Neuron (in vitro differentiated cells): ENCODE measurements around the gene IRF9.

Experiments used
- H2AFZ ChIP-seq: one replicate; pipeline ENCODE4 v1.6.1; 2013; ENCODE audit warnings: low read depth, mild to moderate bottlenecking, inconsistent platforms, low read length, moderate library complexity
- H3K27me3 ChIP-seq: one replicate; pipeline ENCODE4 v1.6.1; 2013; ENCODE audit warnings: low read length; ENCODE audit not compliant: insufficient read depth
- H3K36me3 ChIP-seq: one replicate; pipeline ENCODE4 v1.6.1; 2013; ENCODE audit warnings: low read length; ENCODE audit not compliant: insufficient read depth
- H3K4me1 ChIP-seq: one replicate; pipeline ENCODE4 v1.6.1; 2013; ENCODE audit warnings: low read length; ENCODE audit not compliant: insufficient read depth
- H3K4me3 ChIP-seq: 2 replicates; pipeline ENCODE4 v1.5.1; 2013; ENCODE audit warnings: mild to moderate bottlenecking, low read length, moderate library complexity
- H3K9me3 ChIP-seq: one replicate; pipeline ENCODE4 v1.6.1; 2013; ENCODE audit warnings: low read length

IRF9 gene

GRCh38 chr14:24123424-24124417 is 37.3 kb upstream of the IRF9 start:
- no peak overlapping the region for H2AFZ ChIP-seq

GRCh38 chr14:24126939-24127338 is 34.1 kb upstream of the IRF9 start:
- Histone ChIP-seq H3K9me3 (no peaks in the 10 kb centered on the region), H3K4me1 (no peaks in the 10 kb centered on the region), H3K36me3 (peaks cover 16% of the 10 kb centered on the region), H2AFZ (no peak overlapping the region), H3K4me3 (no peak overlapping the region), H3K27me3 (no peaks in the 10 kb centered on the region)

More at GRCh38 chr14:24123424-24124417, 37.3 kb upstream of the IRF9 start:
- Histone ChIP-seq H3K4me3 (no peak overlapping the region), H3K4me1 (no peaks in the 10 kb centered on the region), H3K27me3 (no peaks in the 10 kb centered on the region), H3K9me3 (no peaks in the 10 kb centered on the region), H3K36me3 (peaks cover 44% of the 10 kb centered on the region)

GRCh38 chr14:24127673-24128072 is 33.4 kb upstream of the IRF9 start:
- Histone ChIP-seq H3K27me3 (no peaks in the 10 kb centered on the region), H3K4me1 (no peaks in the 10 kb centered on the region), H3K4me3 (no peak overlapping the region), H2AFZ (no peak overlapping the region), H3K9me3 (no peaks in the 10 kb centered on the region), H3K36me3 (peaks cover 13% of the 10 kb centered on the region)

GRCh38 chr14:24129410-24129998 is 31.6 kb upstream of the IRF9 start:
- Histone ChIP-seq H3K36me3 (no peaks in the 10 kb centered on the region), H3K4me3 (no peak overlapping the region), H3K27me3 (no peaks in the 10 kb centered on the region), H3K9me3 (no peaks in the 10 kb centered on the region), H2AFZ (no peak overlapping the region), H3K4me1 (no peaks in the 10 kb centered on the region)

GRCh38 chr14:24130380-24130716 is 30.7 kb upstream of the IRF9 start, which contains the start of gene FITM1:
FITM1 (plus strand) TSS chr14:24130659; CDS start chr14:24131564, 905 bp downstream.
- no peaks in the 10 kb centered on the region for H3K27me3 ChIP-seq
- H3K9me3 ChIP-seq = no peaks in the 10 kb centered on the region
- no peaks in the 10 kb centered on the region for H3K36me3 ChIP-seq
- no peaks in the 10 kb centered on the region for H3K4me1 ChIP-seq
- no peak within 1 kb of the TSS for H3K4me3 ChIP-seq
- H2AFZ ChIP-seq = no peak within 1 kb of the TSS

- H3K9me3 ChIP-seq = no peaks in the 10 kb centered on the region
- no peak overlapping the region for H2AFZ ChIP-seq
- no peaks in the 10 kb centered on the region for H3K4me1 ChIP-seq
- H3K27me3 ChIP-seq = no peaks in the 10 kb centered on the region
- no peak overlapping the region for H3K4me3 ChIP-seq
- H3K36me3 ChIP-seq = no peaks in the 10 kb centered on the region
Observed at GRCh38 chr14:24130717-24131548, 30.1 kb upstream of the IRF9 start.

- Histone ChIP-seq H3K9me3 (no peaks in the 10 kb centered on the region), H3K27me3 (no peaks in the 10 kb centered on the region), H2AFZ (no peak overlapping the region), H3K4me1 (peaks cover 2% of the 10 kb centered on the region), H3K36me3 (no peaks in the 10 kb centered on the region), H3K4me3 (no peak overlapping the region)
Observed at GRCh38 chr14:24131549-24131966, 29.5 kb upstream of the IRF9 start.

GRCh38 chr14:24132061-24132685 is 28.9 kb upstream of the IRF9 start:
- no peak overlapping the region for H2AFZ ChIP-seq
- no peaks in the 10 kb centered on the region for H3K36me3 ChIP-seq
- H3K4me3 ChIP-seq = no peak overlapping the region
- peaks cover 7% of the 10 kb centered on the region for H3K4me1 ChIP-seq
- no peaks in the 10 kb centered on the region for H3K27me3 ChIP-seq
- H3K9me3 ChIP-seq = no peaks in the 10 kb centered on the region

GRCh38 chr14:24132976-24133375 is 28.1 kb upstream of the IRF9 start:
- H3K4me3 ChIP-seq = no peak overlapping the region

GRCh38 chr14:24133735-24134134 is 27.3 kb upstream of the IRF9 start:
- H3K4me3 ChIP-seq = no peak overlapping the region
- H3K9me3 ChIP-seq = no peaks in the 10 kb centered on the region
- H3K4me1 ChIP-seq = peaks cover 7% of the 10 kb centered on the region
- H3K27me3 ChIP-seq = no peaks in the 10 kb centered on the region
- H3K36me3 ChIP-seq = peaks cover 11% of the 10 kb centered on the region
- no peak overlapping the region for H2AFZ ChIP-seq

More at GRCh38 chr14:24132976-24133375, 28.1 kb upstream of the IRF9 start:
- H3K4me1 ChIP-seq = peaks cover 7% of the 10 kb centered on the region
- peaks cover 4% of the 10 kb centered on the region for H3K36me3 ChIP-seq
- no peaks in the 10 kb centered on the region for H3K27me3 ChIP-seq
- no peak overlapping the region for H2AFZ ChIP-seq
- no peaks in the 10 kb centered on the region for H3K9me3 ChIP-seq

- H3K4me3 ChIP-seq = peak overlapping the region; percentile 75
- H2AFZ ChIP-seq = peak overlapping the region; percentile 78
- H3K36me3 ChIP-seq = peaks cover 19% of the 10 kb centered on the region
- no peaks in the 10 kb centered on the region for H3K27me3 ChIP-seq
- no peaks in the 10 kb centered on the region for H3K9me3 ChIP-seq
- H3K4me1 ChIP-seq = peaks cover 15% of the 10 kb centered on the region
Observed at GRCh38 chr14:24135584-24135833, 25.6 kb upstream of the IRF9 start.

GRCh38 chr14:24135834-24136683 is 25.0 kb upstream of the IRF9 start, which contains the start of gene PSME1:
PSME1 (plus strand) TSS chr14:24136194; CDS start chr14:24136263, 69 bp downstream.
- Histone ChIP-seq H2AFZ (peak within 1 kb of the TSS; percentile 78), H3K4me3 (peak within 1 kb of the TSS; percentile 75), H3K36me3 (peaks cover 19% of the 10 kb centered on the region), H3K9me3 (no peaks in the 10 kb centered on the region), H3K27me3 (no peaks in the 10 kb centered on the region), H3K4me1 (peaks cover 15% of the 10 kb centered on the region)
